ENCODE measurements around the gene FXYD2. TPM values are rescaled to one million over a fixed set of nuclear protein-coding genes. Genes with fewer than 3 reads are reported as not detected.

Gene FXYD2
- total RNA-seq, 1 experiment from 2014 or later, result 1.4 TPM

DNA sequence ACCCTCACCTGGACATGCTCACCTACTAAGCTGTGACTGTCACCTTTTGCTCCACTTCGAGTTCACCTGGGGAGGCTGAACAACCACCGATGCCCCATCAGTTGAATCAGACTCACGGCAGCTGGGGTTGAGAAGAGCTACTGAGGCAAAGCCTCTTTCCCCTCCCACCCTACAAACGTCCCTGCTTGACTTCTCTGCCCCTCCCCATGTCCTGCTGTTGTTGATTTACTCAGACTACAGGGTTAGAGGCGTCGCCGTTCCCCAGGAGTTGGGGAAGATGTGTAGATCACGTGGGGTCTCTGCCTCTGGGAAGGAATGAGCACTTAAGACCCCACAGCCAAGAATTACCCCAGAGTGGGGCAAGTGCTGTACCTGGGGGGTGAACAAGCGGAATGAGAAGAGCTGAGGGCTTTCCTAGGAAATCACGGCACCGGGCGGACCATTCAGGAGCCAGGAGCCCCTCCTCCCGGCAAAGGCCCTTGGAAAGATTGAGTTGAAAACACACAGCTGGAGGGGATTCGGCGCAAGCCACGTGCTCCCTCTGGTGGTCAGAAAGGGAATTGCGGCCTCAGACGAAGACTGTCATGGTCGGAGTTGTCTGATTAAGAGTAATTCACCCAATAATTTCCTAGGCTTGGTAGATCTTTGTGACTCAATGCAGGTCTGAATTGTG lies 7.0 kb downstream of the FXYD2 start (continued):
- TF ChIP-seq, protein P1, sequence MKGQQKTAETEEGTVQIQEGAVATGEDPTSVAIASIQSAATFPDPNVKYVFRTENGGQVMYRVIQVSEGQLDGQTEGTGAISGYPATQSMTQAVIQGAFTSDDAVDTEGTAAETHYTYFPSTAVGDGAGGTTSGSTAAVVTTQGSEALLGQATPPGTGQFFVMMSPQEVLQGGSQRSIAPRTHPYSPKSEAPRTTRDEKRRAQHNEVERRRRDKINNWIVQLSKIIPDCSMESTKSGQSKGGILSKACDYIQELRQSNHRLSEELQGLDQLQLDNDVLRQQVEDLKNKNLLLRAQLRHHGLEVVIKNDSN (CRISPR knock-in tag; IDR thresholded peaks at IDR 0.05), result peak; percentile 77
- no peak for TF ChIP-seq SMAD4 (CRISPR knock-in tag; IDR thresholded peaks at IDR 0.05)
- no peak for TF ChIP-seq RELA (CRISPR knock-in tag; IDR thresholded peaks at IDR 0.05; ENCODE audit: borderline replicate concordance)

DNA sequence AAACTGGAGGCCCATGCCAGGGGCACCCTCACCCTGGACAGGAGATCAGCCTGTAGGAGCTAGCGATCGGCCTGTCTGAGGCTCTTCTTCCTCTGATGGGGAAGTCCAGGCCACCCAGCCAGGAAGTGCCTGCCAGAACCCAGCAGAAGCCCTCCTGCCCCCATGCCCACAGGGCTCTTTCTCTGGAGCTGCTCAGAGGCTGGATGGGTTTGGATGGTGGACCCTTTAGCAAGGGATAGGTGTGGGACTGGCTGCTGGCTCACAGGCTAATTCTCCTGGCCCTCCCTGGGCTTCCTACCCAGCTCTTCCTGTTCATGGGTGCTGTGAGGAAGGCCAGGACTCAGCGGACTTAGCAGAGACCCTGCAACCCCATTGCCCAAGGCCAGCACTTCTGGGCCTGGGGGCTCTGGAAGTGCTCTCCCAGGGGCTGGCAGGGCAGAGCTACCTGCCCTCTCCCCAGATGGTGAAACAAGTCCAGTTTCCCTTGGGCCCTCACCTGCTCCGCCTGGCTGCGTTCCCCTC lies 7.6 kb downstream of the FXYD2 start:
- no peak overlapping the region for H3K4me3 Mint-ChIP-seq
- ChIA-PET CTCF (interaction anchor here (0.6 to 13.0 kb wide), 43 partner anchors 8 to 678 kb away, joined by 3 to 336 read pairs (median 4); partner anchors contain the start of genes CEP164, DSCAML1 and IL10RA), POLR2A (no interaction called here)
- peaks cover 5% of the 10 kb centered on the region; the same call in 1 of the 2 replicates for H3K27me3 Mint-ChIP-seq (ENCODE audit: low read depth)
- H3K4me1 Mint-ChIP-seq, result peaks cover 52% of the 10 kb centered on the region
- H3K36me3 Mint-ChIP-seq, result no peaks in the 10 kb centered on the region
- no peaks in the 10 kb centered on the region for H3K9me3 Mint-ChIP-seq
- TF ChIP-seq ZNF219 (CRISPR knock-in tag; IDR thresholded peaks at IDR 0.05; ENCODE audit: borderline replicate concordance) (no peak), MYBL2 (CRISPR knock-in tag; IDR thresholded peaks at IDR 0.05) (no peak), ZNF416 (CRISPR knock-in tag; IDR thresholded peaks at IDR 0.05) (no peak), SMAD3 (CRISPR knock-in tag; IDR thresholded peaks at IDR 0.05; ENCODE audit: borderline replicate concordance) (no peak), HMGA2 (CRISPR knock-in tag; IDR thresholded peaks at IDR 0.05) (no peak), TCF7 (CRISPR knock-in tag; IDR thresholded peaks at IDR 0.05; ENCODE audit: low read depth) (no peak), NR2C2 (CRISPR knock-in tag; IDR thresholded peaks at IDR 0.05) (no peak), IRF2 (CRISPR knock-in tag; IDR thresholded peaks at IDR 0.05; ENCODE audit: borderline replicate concordance, low read depth) (no peak), SP1 (CRISPR knock-in tag; conservative IDR thresholded peaks at IDR 0.05) (no peak), RORB (CRISPR knock-in tag; IDR thresholded peaks at IDR 0.05) (no peak)
- TF ChIP-seq, protein P2, sequence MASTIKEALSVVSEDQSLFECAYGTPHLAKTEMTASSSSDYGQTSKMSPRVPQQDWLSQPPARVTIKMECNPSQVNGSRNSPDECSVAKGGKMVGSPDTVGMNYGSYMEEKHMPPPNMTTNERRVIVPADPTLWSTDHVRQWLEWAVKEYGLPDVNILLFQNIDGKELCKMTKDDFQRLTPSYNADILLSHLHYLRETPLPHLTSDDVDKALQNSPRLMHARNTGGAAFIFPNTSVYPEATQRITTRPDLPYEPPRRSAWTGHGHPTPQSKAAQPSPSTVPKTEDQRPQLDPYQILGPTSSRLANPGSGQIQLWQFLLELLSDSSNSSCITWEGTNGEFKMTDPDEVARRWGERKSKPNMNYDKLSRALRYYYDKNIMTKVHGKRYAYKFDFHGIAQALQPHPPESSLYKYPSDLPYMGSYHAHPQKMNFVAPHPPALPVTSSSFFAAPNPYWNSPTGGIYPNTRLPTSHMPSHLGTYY (CRISPR knock-in tag; IDR thresholded peaks at IDR 0.05), result no peak
- TF ChIP-seq, protein P3, sequence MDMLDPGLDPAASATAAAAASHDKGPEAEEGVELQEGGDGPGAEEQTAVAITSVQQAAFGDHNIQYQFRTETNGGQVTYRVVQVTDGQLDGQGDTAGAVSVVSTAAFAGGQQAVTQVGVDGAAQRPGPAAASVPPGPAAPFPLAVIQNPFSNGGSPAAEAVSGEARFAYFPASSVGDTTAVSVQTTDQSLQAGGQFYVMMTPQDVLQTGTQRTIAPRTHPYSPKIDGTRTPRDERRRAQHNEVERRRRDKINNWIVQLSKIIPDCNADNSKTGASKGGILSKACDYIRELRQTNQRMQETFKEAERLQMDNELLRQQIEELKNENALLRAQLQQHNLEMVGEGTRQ (CRISPR knock-in tag; IDR thresholded peaks at IDR 0.05), result no peak
- TF ChIP-seq, protein P4, sequence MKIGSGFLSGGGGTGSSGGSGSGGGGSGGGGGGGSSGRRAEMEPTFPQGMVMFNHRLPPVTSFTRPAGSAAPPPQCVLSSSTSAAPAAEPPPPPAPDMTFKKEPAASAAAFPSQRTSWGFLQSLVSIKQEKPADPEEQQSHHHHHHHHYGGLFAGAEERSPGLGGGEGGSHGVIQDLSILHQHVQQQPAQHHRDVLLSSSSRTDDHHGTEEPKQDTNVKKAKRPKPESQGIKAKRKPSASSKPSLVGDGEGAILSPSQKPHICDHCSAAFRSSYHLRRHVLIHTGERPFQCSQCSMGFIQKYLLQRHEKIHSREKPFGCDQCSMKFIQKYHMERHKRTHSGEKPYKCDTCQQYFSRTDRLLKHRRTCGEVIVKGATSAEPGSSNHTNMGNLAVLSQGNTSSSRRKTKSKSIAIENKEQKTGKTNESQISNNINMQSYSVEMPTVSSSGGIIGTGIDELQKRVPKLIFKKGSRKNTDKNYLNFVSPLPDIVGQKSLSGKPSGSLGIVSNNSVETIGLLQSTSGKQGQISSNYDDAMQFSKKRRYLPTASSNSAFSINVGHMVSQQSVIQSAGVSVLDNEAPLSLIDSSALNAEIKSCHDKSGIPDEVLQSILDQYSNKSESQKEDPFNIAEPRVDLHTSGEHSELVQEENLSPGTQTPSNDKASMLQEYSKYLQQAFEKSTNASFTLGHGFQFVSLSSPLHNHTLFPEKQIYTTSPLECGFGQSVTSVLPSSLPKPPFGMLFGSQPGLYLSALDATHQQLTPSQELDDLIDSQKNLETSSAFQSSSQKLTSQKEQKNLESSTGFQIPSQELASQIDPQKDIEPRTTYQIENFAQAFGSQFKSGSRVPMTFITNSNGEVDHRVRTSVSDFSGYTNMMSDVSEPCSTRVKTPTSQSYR (CRISPR knock-in tag; IDR thresholded peaks at IDR 0.05), result no peak
- TF ChIP-seq, protein P5, sequence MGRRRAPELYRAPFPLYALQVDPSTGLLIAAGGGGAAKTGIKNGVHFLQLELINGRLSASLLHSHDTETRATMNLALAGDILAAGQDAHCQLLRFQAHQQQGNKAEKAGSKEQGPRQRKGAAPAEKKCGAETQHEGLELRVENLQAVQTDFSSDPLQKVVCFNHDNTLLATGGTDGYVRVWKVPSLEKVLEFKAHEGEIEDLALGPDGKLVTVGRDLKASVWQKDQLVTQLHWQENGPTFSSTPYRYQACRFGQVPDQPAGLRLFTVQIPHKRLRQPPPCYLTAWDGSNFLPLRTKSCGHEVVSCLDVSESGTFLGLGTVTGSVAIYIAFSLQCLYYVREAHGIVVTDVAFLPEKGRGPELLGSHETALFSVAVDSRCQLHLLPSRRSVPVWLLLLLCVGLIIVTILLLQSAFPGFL (CRISPR knock-in tag; IDR thresholded peaks at IDR 0.05; ENCODE audit: borderline replicate concordance), result no peak
- TF ChIP-seq, protein P6, sequence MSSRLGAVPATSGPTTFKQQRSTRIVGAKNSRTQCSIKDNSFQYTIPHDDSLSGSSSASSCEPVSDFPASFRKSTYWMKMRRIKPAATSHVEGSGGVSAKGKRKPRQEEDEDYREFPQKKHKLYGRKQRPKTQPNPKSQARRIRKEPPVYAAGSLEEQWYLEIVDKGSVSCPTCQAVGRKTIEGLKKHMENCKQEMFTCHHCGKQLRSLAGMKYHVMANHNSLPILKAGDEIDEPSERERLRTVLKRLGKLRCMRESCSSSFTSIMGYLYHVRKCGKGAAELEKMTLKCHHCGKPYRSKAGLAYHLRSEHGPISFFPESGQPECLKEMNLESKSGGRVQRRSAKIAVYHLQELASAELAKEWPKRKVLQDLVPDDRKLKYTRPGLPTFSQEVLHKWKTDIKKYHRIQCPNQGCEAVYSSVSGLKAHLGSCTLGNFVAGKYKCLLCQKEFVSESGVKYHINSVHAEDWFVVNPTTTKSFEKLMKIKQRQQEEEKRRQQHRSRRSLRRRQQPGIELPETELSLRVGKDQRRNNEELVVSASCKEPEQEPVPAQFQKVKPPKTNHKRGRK (CRISPR knock-in tag; IDR thresholded peaks at IDR 0.05; ENCODE audit: borderline replicate concordance), result no peak
- TF ChIP-seq, protein P7, sequence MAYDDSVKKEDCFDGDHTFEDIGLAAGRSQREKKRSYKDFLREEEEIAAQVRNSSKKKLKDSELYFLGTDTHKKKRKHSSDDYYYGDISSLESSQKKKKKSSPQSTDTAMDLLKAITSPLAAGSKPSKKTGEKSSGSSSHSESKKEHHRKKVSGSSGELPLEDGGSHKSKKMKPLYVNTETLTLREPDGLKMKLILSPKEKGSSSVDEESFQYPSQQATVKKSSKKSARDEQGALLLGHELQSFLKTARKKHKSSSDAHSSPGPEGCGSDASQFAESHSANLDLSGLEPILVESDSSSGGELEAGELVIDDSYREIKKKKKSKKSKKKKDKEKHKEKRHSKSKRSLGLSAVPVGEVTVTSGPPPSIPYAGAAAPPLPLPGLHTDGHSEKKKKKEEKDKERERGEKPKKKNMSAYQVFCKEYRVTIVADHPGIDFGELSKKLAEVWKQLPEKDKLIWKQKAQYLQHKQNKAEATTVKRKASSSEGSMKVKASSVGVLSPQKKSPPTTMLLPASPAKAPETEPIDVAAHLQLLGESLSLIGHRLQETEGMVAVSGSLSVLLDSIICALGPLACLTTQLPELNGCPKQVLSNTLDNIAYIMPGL (CRISPR knock-in tag; IDR thresholded peaks at IDR 0.05), result no peak
- ATAC-seq (no peak), DNase-seq (ENCODE audit: low spot score) (no peak)
- H3K27ac Mint-ChIP-seq, result no peak overlapping the region

All from WTC11 (cell line).